ENCODE results near the gene NKD1.

Gene NKD1

GRCh38 chr16:50680556-50680893, 132.3 kb downstream of the NKD1 start:
- DNase-seq: no peak

- DNase-seq: no peak
These were observed 133.1 kb downstream of the NKD1 start, which contains the start of gene SNX20 for GRCh38 chr16:50681021-50681885. Gene SNX20, minus strand, starts transcription at chr16:50681312. Its CDS starts 3,786 bp downstream, at chr16:50677526.

- no peak for DNase-seq
These were observed 135.6 kb downstream of the NKD1 start for GRCh38 chr16:50683689-50684374.

GRCh38 chr16:50684823-50685461, 136.7 kb downstream of the NKD1 start:
- DNase-seq: no peak

GRCh38 chr16:50685462-50686063, 137.4 kb downstream of the NKD1 start:
- no peak for DNase-seq

GRCh38 chr16:50688083-50688482, 139.9 kb downstream of the NKD1 start:
- peak; percentile 74 for DNase-seq

- DNase-seq: no peak
These were observed 140.7 kb downstream of the NKD1 start for GRCh38 chr16:50688867-50689266.

GRCh38 chr16:50690177-50690576, 142.0 kb downstream of the NKD1 start:
- no peak for DNase-seq

- DNase-seq: no peak
These were observed 144.4 kb downstream of the NKD1 start for GRCh38 chr16:50692644-50692998.

- no peak for DNase-seq
These were observed 145.0 kb downstream of the NKD1 start, which contains the start of gene NOD2 for GRCh38 chr16:50692999-50693781. Gene NOD2, plus strand, starts transcription at chr16:50693606. Its CDS starts 5,890 bp downstream, at chr16:50699496.

- no peak for DNase-seq
These were observed 146.0 kb downstream of the NKD1 start for GRCh38 chr16:50694206-50694605.

GRCh38 chr16:50695017-50696000, 147.1 kb downstream of the NKD1 start:
- no peak for DNase-seq

GRCh38 chr16:50696126-50696525, 147.9 kb downstream of the NKD1 start:
- no peak for DNase-seq

- DNase-seq: no peak
These were observed 148.6 kb downstream of the NKD1 start for GRCh38 chr16:50696575-50697420.

GRCh38 chr16:50697421-50697715, 149.2 kb downstream of the NKD1 start:
- no peak for DNase-seq

- DNase-seq: no peak
These were observed 149.9 kb downstream of the NKD1 start for GRCh38 chr16:50697881-50698767.
